GM23338 (cell line): ENCODE measurements around the gene ULK4. TPM values are rescaled to one million over a fixed set of nuclear protein-coding genes. Genes with fewer than 3 reads are reported as not detected.
"Not testable (repeated sequence)": the region's sequence is repeated elsewhere in the genome, so short reads cannot be mapped to it uniquely, and the experiment has no call there.

Experiments
- ATAC-seq: fragments of 200-7000 bp; cut with Tn5 transposase; 3 replicates; pipeline ENCODE4 v1.9.1; 2020
- DNase-seq: peaks from one replicate; pipeline ENCODE4 v3.0.0-alpha.2; 2015; ENCODE audit warnings: low spot score
- H2AFZ ChIP-seq: fragments of 200-600 bp; sonication (generic); 2 replicates; pipeline ENCODE4 v1.8.0; 2016; ENCODE audit warnings: antibody characterized with exemption, mild to moderate bottlenecking, moderate library complexity
- H3F3A ChIP-seq: fragments of 200-600 bp; sonication (generic); replicated peaks from 2 replicates; pipeline ENCODE4 v1.8.0; 2017; ENCODE audit warnings: antibody characterized with exemption, mixed run types, low read depth
- H3K27ac ChIP-seq: fragments of 200-600 bp; sonication (generic); 2 replicates; pipeline ENCODE4 v1.6.1; 2016; ENCODE audit warnings: low read depth
- H3K27me3 ChIP-seq: fragments of 200-600 bp; sonication (generic); 2 replicates; pipeline ENCODE4 v1.8.0; 2016; ENCODE audit warnings: mild to moderate bottlenecking, mixed run types, moderate library complexity; ENCODE audit not compliant: insufficient read depth
- H3K36me3 ChIP-seq: fragments of 200-600 bp; sonication (generic); 2 replicates; pipeline ENCODE4 v1.8.0; 2016; ENCODE audit warnings: mild to moderate bottlenecking; ENCODE audit not compliant: insufficient read depth
- H3K4me1 ChIP-seq: fragments of 200-600 bp; sonication (generic); 2 replicates; pipeline ENCODE4 v1.8.0; 2016; ENCODE audit warnings: mild to moderate bottlenecking, moderate library complexity; ENCODE audit not compliant: insufficient read depth
- H3K4me2 ChIP-seq: fragments of 200-600 bp; sonication (generic); 2 replicates; pipeline ENCODE4 v1.7.1; 2017; ENCODE audit warnings: mixed run types
- H3K4me3 ChIP-seq: fragments of 200-600 bp; sonication (generic); 2 replicates; pipeline ENCODE4 v1.6.1; 2016; ENCODE audit warnings: mixed run types
- H3K79me2 ChIP-seq: fragments of 200-600 bp; sonication (generic); replicated peaks from 2 replicates; pipeline ENCODE4 v1.8.0; 2017; ENCODE audit warnings: mild to moderate bottlenecking; ENCODE audit not compliant: insufficient read depth
- H3K9me2 ChIP-seq: fragments of 200-600 bp; sonication (generic); 2 replicates; pipeline ENCODE4 v1.8.0; 2017; ENCODE audit not compliant: insufficient read depth
- H4K20me1 ChIP-seq: fragments of 200-600 bp; sonication (generic); replicated peaks from 2 replicates; pipeline ENCODE4 v1.8.0; 2017; ENCODE audit warnings: mild to moderate bottlenecking; ENCODE audit not compliant: insufficient read depth
- H3K27ac Mint-ChIP-seq: 2 replicates; pipeline ENCODE4 v1.8.0; 2020; ENCODE audit warnings: inconsistent platforms, mild to moderate bottlenecking, moderate library complexity, mixed read lengths
- H3K27me3 Mint-ChIP-seq: 3 replicates; pipeline ENCODE4 v1.8.0; 2022; ENCODE audit warnings: low read depth, mild to moderate bottlenecking, moderate library complexity, mixed read lengths, inconsistent platforms; ENCODE audit not compliant: insufficient read depth, poor library complexity
- H3K36me3 Mint-ChIP-seq: 3 replicates; pipeline ENCODE4 v1.8.0; 2021; ENCODE audit warnings: low read depth, mild to moderate bottlenecking, inconsistent platforms, moderate library complexity, mixed read lengths
- H3K4me1 Mint-ChIP-seq: 3 replicates; pipeline ENCODE4 v1.8.0; 2020; ENCODE audit warnings: mild to moderate bottlenecking, inconsistent platforms, mixed read lengths
- H3K4me3 Mint-ChIP-seq: 3 replicates; pipeline ENCODE4 v1.8.0; 2021; ENCODE audit warnings: moderate library complexity, mild to moderate bottlenecking, inconsistent platforms, mixed read lengths
- H3K9me3 Mint-ChIP-seq: 3 replicates; pipeline ENCODE4 v1.8.0; 2020; ENCODE audit warnings: moderate library complexity, mild to moderate bottlenecking, inconsistent platforms, mixed read lengths
- CREB1 ChIP-seq: fragments of 250-450 bp; sonication (Bioruptor Pico); IDR thresholded peaks from 2 replicates; pipeline ENCODE4 v1.5.0; 2020; ENCODE audit warnings: low read depth, mild to moderate bottlenecking, moderate library complexity
- CTCF ChIP-seq, 2 experiments: fragments of 200-600 bp in 1 of 2; sonication (generic) in 1 of 2; conservative IDR thresholded peaks; 2 replicates each; pipeline versions ENCODE4 v1.5.1 to v1.6.1; 2016 to 2017; ENCODE audit warnings: antibody characterized with exemption in 2 of 2, low read depth in 2 of 2, mild to moderate bottlenecking in 2 of 2, moderate library complexity in 1 of 2
- ETS1 ChIP-seq: IDR thresholded peaks from 2 replicates; pipeline ENCODE4 v1.6.1; 2016; ENCODE audit warnings: antibody characterized with exemption
- EZH2phosphoT487 ChIP-seq: fragments of 200-600 bp; sonication (generic); IDR thresholded peaks from one replicate; pipeline ENCODE4 v1.8.1; 2018; ENCODE audit warnings: antibody characterized with exemption; ENCODE audit not compliant: unreplicated experiment
- POLR2AphosphoS5 ChIP-seq: IDR thresholded peaks from 2 replicates; pipeline ENCODE4 v1.6.1; 2016; ENCODE audit warnings: antibody characterized with exemption, low read depth
- ZNF462 ChIP-seq: fragments of 250-450 bp; sonication (Bioruptor Pico); IDR thresholded peaks from 2 replicates; pipeline ENCODE4 v1.5.0; 2020; ENCODE audit warnings: mild to moderate bottlenecking, moderate library complexity
- polyA plus RNA-seq: library from polyadenylated mRNA; unstranded; fragments of >200 nt; fragmentation: Nextera tagmentation; extraction: Ambion mirVana; gene quantifications from 2 replicates; pipeline ENCODE4 v1.2.1, GENCODE V29; 2016
- total RNA-seq: library from RNA; depleted of rRNA; stranded (reverse); fragments of >200 nt; shearing (Covaris generic); gene quantifications from 2 replicates; pipeline ENCODE4 v1.2.3, GENCODE V29; 2014

ULK4 gene
- total and polyA plus RNA-seq, 2 experiments from 2014 or later = 20.8 to 41.4 TPM

- H3K4me1 ChIP-seq, H3K9me2 ChIP-seq, H3K79me2 ChIP-seq, H2AFZ ChIP-seq, H3K4me2 ChIP-seq, H3K4me3 Mint-ChIP-seq, H3K27ac ChIP-seq, H4K20me1 ChIP-seq, H3K9me3 Mint-ChIP-seq, ATAC-seq, H3K27me3 ChIP-seq, H3F3A ChIP-seq, H3K36me3 ChIP-seq, H3K27ac Mint-ChIP-seq, H3K27me3 Mint-ChIP-seq, H3K4me3 ChIP-seq, DNase-seq: not testable (repeated sequence)
- peaks cover 10% of the 10 kb centered on the region; the same call in 2 of the 3 replicates for H3K4me1 Mint-ChIP-seq
- peaks cover 12% of the 10 kb centered on the region; the same call in 2 of the 3 replicates for H3K36me3 Mint-ChIP-seq
Observed at GRCh38 chr3:41453618-41454017, 508.3 kb downstream of the ULK4 start.

- no peaks in the 10 kb centered on the region for H3K36me3 ChIP-seq
- peak; percentile 62 for DNase-seq
- no peak overlapping the region for H3K27ac ChIP-seq
- no peaks in the 10 kb centered on the region for H3K79me2 ChIP-seq
- Mint-ChIP-seq H3K36me3 (peaks cover 17% of the 10 kb centered on the region; the same call in 2 of the 3 replicates), H3K27ac (no peak overlapping the region), H3K4me1 (peaks cover 4% of the 10 kb centered on the region; the same call in 1 of the 3 replicates), H3K4me3 (no peak overlapping the region), H3K27me3 (peaks cover 3% of the 10 kb centered on the region), H3K9me3 (peaks cover 11% of the 10 kb centered on the region)
- ATAC-seq = peak; percentile 94
- H3K4me1 ChIP-seq = no peaks in the 10 kb centered on the region
- H3K27me3 ChIP-seq = no peaks in the 10 kb centered on the region
- H4K20me1 ChIP-seq = no peaks in the 10 kb centered on the region
- H3K9me2 ChIP-seq = peaks cover 4% of the 10 kb centered on the region; the same call in 1 of the 2 replicates
- TF ChIP-seq CTCF (conservative IDR thresholded peaks at IDR 0.05; ENCODE audit: low read depth in 2 of 2) = peak; percentile 45 to 60
- TF ChIP-seq ETS1 = no peak
- peak; percentile 46; the same call in 1 of the 2 replicates for TF ChIP-seq ZNF462 (CRISPR knock-in tag)
- no peak for TF ChIP-seq CREB1
- no peak for TF ChIP-seq EZH2phosphoT487
- TF ChIP-seq POLR2AphosphoS5 = no peak
- no peaks in the 10 kb centered on the region for H3F3A ChIP-seq
- H2AFZ ChIP-seq = no peak overlapping the region
- no peak overlapping the region for H3K4me2 ChIP-seq
- H3K4me3 ChIP-seq = no peak overlapping the region
Observed at GRCh38 chr3:41450416-41451231, 511.3 kb downstream of the ULK4 start.
